Stimulated activated effector memory CD8-positive, alpha-beta T cell treated with anti-CD3 and anti-CD28 coated beads, Interleukin-12 subunit alpha, Interleukin-12 subunit beta, amount 100 ng/mL, for 72 hours (primary cell): Measurements from ENCODE around the gene PAPPA2.

Source experiments
- ATAC-seq: fragments of 150-1000 bp; cut with Tn5 transposase; 2 replicates; pipeline ENCODE4 v1.10.0; 2021
- DNase-seq, 2 donors: peaks; one replicate each; pipeline ENCODE4 v3.0.0; 2021 to 2022; ENCODE audit warnings: low spot score in 2 of 2
- H3K27ac Mint-ChIP-seq: one replicate; pipeline ENCODE4 v1.8.0; 2022; ENCODE audit warnings: mild to moderate bottlenecking, mixed read lengths
- H3K36me3 Mint-ChIP-seq: one replicate; pipeline ENCODE4 v1.8.0; 2022; ENCODE audit warnings: mild to moderate bottlenecking, mixed read lengths
- H3K4me1 Mint-ChIP-seq: one replicate; pipeline ENCODE4 v1.8.0; 2022; ENCODE audit warnings: mixed read lengths
- H3K4me3 Mint-ChIP-seq: one replicate; pipeline ENCODE4 v1.8.0; 2022; ENCODE audit warnings: mild to moderate bottlenecking, mixed read lengths
- H3K9me3 Mint-ChIP-seq: one replicate; pipeline ENCODE4 v1.8.0; 2022; ENCODE audit warnings: mixed read lengths

Gene PAPPA2

DNA sequence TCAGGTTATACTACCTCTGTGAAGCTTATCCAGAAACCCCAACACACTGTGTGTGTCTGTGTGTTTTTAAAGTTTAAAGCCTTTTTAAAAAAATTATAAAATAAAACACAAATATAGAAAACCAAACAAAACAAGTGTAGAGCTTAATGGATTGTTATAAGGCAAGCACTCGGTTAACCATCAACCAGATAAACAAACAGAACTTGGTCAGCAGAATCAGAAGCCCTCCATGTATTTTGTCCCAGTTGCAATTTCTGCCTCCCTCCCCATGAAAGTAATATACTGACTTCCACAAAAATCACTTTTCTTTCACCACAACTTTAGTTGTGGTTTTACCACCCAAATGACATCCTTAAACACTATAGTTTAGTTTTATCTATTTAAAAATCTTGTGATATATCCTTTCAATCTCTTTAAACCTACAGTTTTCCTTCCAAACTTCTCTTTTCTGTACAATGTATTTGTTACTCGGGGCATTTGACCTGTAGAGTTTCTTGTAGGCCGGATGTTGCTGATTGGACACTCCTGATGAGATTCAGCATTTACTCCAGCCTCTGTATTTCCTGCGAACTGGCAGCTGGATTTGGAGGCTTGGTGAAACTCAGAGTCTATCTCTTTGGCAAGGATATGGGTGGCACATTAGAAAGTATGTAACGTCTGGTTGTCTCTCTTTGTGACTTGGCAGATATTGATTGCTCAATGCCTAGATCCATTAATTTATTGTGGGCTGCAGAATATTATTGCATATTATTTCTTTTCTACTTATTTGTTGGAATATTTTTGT, 8.6 kb downstream of the PAPPA2 start:
- Mint-ChIP-seq H3K36me3 (no peaks in the 10 kb centered on the region), H3K27ac (no peak overlapping the region), H3K4me3 (no peak overlapping the region), H3K4me1 (no peaks in the 10 kb centered on the region), H3K9me3 (no peaks in the 10 kb centered on the region)
- ATAC-seq (no peak), DNase-seq (no peak)

DNA sequence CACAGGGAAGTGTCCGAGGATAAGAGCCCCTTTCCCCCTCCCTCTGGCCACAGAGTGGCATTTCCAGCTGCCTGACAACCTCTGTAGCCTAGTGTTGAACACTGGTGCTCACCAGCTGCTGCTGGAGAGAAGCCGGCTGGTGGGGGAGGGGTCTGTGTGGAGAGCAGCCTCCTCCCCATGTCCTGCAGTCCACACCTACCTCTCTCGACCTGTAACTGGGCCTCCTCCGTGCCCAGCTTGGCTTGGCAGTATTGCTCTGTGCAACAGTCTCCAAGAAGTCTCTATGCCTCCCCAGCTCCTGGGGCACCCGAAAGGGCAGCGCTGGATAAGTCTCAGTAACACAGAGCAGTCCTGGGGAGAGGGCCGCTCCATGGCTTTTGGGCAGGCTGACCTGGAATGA, 17.0 kb downstream of the PAPPA2 start:
- Mint-ChIP-seq H3K9me3 (peaks cover 7% of the 10 kb centered on the region), H3K4me1 (no peaks in the 10 kb centered on the region), H3K4me3 (no peak overlapping the region), H3K36me3 (no peaks in the 10 kb centered on the region), H3K27ac (no peak overlapping the region)
- ATAC-seq (peak; percentile 32), DNase-seq (no peak)

DNA sequence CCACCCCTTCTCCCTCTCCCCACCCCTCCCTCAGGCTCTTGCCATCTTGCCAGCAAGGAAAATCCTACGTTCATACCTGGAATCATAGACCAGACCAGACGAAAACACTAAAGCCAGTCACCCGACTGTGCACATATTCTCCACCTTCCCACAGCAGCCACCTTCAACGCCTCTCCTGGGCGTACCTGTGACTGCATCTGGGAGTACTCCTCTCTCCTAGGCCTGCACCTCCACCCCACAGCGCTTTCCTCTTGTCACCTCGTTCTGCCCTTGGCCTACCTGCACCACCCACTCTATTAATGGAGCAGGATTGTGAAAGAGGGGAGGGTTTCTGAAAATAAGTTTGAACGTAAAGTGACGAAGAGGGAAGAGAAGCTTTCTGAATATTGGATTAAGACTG, 17.8 kb downstream of the PAPPA2 start:
- no peaks in the 10 kb centered on the region for H3K4me1 Mint-ChIP-seq
- ATAC-seq (no peak), DNase-seq (no peak)
- H3K9me3 Mint-ChIP-seq: peaks cover 7% of the 10 kb centered on the region
- H3K27ac Mint-ChIP-seq: no peak overlapping the region
- no peak overlapping the region for H3K4me3 Mint-ChIP-seq
- no peaks in the 10 kb centered on the region for H3K36me3 Mint-ChIP-seq

- Mint-ChIP-seq H3K4me3 (no peak overlapping the region), H3K9me3 (peaks cover 7% of the 10 kb centered on the region), H3K27ac (no peak overlapping the region), H3K36me3 (no peaks in the 10 kb centered on the region), H3K4me1 (no peaks in the 10 kb centered on the region)
- ATAC-seq (no peak), DNase-seq (no peak)
Measured at GRCh38 chr1:176485083-176485482, 22.1 kb downstream of the PAPPA2 start.

GRCh38 chr1:176494436-176494835, 31.5 kb downstream of the PAPPA2 start:
- H3K36me3 Mint-ChIP-seq: no peaks in the 10 kb centered on the region
- no peak overlapping the region for H3K4me3 Mint-ChIP-seq
- H3K27ac Mint-ChIP-seq: no peak overlapping the region
- H3K4me1 Mint-ChIP-seq: no peaks in the 10 kb centered on the region
- DNase-seq: no peak
- ATAC-seq: no peak
- peaks cover 3% of the 10 kb centered on the region for H3K9me3 Mint-ChIP-seq

- H3K27ac Mint-ChIP-seq: no peak overlapping the region
- no peak for ATAC-seq
- no peak overlapping the region for H3K4me3 Mint-ChIP-seq
- no peaks in the 10 kb centered on the region for H3K9me3 Mint-ChIP-seq
- H3K4me1 Mint-ChIP-seq: no peaks in the 10 kb centered on the region
- no peaks in the 10 kb centered on the region for H3K36me3 Mint-ChIP-seq
- no peak for DNase-seq
Measured at GRCh38 chr1:176499671-176500070, 36.7 kb downstream of the PAPPA2 start.

- H3K27ac Mint-ChIP-seq: no peak overlapping the region
- H3K9me3 Mint-ChIP-seq: no peaks in the 10 kb centered on the region
- no peaks in the 10 kb centered on the region for H3K36me3 Mint-ChIP-seq
- ATAC-seq (no peak), DNase-seq (no peak)
- H3K4me1 Mint-ChIP-seq: no peaks in the 10 kb centered on the region
- H3K4me3 Mint-ChIP-seq: no peak overlapping the region
Measured at GRCh38 chr1:176501599-176501998, 38.6 kb downstream of the PAPPA2 start.

- no peaks in the 10 kb centered on the region for H3K36me3 Mint-ChIP-seq
Measured at GRCh38 chr1:176504848-176505553, 42.0 kb downstream of the PAPPA2 start.

DNA sequence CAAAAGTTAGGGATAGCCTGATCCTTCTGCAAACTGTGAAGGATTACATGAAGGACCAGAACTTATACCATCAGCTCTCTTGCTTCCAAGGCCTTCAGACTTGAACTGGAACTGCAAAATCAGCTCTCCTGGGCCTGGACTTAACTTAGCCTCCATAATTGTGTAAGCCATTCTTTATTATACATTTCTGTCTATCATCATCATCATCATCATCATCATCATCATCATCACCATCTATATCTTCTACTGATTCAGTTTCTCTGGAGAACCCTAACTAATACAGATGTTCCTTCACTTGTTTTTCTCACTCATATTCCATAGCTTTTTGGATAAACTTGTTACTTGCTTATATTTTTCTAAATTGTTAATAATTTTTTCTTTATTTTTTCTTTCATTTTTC, 50.0 kb downstream of the PAPPA2 start:
- H3K9me3 Mint-ChIP-seq: peaks cover 6% of the 10 kb centered on the region
- DNase-seq (no peak), ATAC-seq (no peak)
- H3K4me3 Mint-ChIP-seq: no peak overlapping the region
- H3K27ac Mint-ChIP-seq: no peak overlapping the region
- no peaks in the 10 kb centered on the region for H3K4me1 Mint-ChIP-seq
- no peaks in the 10 kb centered on the region for H3K36me3 Mint-ChIP-seq

More at GRCh38 chr1:176504848-176505553, 42.0 kb downstream of the PAPPA2 start:
- Mint-ChIP-seq H3K27ac (no peak overlapping the region), H3K4me1 (no peaks in the 10 kb centered on the region), H3K4me3 (no peak overlapping the region), H3K9me3 (no peaks in the 10 kb centered on the region)
- no peak for DNase-seq
- no peak for ATAC-seq

GRCh38 chr1:176515310-176515709, 52.3 kb downstream of the PAPPA2 start:
- Mint-ChIP-seq H3K27ac (no peak overlapping the region), H3K9me3 (peaks cover 6% of the 10 kb centered on the region), H3K4me3 (no peak overlapping the region)

DNA sequence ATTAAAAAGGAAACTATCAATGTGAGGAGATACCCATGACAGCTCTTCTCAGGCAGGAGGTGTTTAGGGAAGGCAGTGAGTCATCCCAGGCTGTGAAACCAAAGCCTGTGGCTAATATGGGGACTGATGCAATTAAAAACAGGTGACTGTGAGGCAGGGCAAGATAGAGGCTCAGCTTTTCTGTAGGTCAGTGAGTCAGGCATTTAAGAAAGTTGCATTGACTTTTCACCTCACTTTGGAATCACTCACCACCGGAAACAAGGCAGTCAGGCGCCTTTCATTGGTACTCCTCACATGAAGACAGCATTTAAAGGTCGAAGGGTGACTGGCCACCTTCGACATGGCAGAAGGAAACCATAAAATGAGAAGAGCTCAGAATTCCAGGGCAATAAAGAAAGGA, 54.5 kb downstream of the PAPPA2 start:
- Mint-ChIP-seq H3K27ac (no peak overlapping the region), H3K36me3 (no peaks in the 10 kb centered on the region), H3K9me3 (peaks cover 9% of the 10 kb centered on the region), H3K4me3 (no peak overlapping the region), H3K4me1 (no peaks in the 10 kb centered on the region)
- ATAC-seq: peak; percentile 32
- DNase-seq: no peak

More at GRCh38 chr1:176515310-176515709, 52.3 kb downstream of the PAPPA2 start:
- Mint-ChIP-seq H3K36me3 (no peaks in the 10 kb centered on the region), H3K4me1 (no peaks in the 10 kb centered on the region)
- DNase-seq (no peak), ATAC-seq (no peak)

- DNase-seq (no peak), ATAC-seq (no peak)
- no peak overlapping the region for H3K27ac Mint-ChIP-seq
- H3K4me1 Mint-ChIP-seq: no peaks in the 10 kb centered on the region
- no peak overlapping the region for H3K4me3 Mint-ChIP-seq
- H3K36me3 Mint-ChIP-seq: no peaks in the 10 kb centered on the region
- peaks cover 14% of the 10 kb centered on the region for H3K9me3 Mint-ChIP-seq
Measured at GRCh38 chr1:176521211-176521610, 58.2 kb downstream of the PAPPA2 start.

GRCh38 chr1:176522310-176522845, 59.4 kb downstream of the PAPPA2 start:
- Mint-ChIP-seq H3K9me3 (peaks cover 12% of the 10 kb centered on the region), H3K4me1 (no peaks in the 10 kb centered on the region), H3K4me3 (no peak overlapping the region), H3K36me3 (no peaks in the 10 kb centered on the region), H3K27ac (no peak overlapping the region)
- DNase-seq (no peak), ATAC-seq (no peak)

DNA sequence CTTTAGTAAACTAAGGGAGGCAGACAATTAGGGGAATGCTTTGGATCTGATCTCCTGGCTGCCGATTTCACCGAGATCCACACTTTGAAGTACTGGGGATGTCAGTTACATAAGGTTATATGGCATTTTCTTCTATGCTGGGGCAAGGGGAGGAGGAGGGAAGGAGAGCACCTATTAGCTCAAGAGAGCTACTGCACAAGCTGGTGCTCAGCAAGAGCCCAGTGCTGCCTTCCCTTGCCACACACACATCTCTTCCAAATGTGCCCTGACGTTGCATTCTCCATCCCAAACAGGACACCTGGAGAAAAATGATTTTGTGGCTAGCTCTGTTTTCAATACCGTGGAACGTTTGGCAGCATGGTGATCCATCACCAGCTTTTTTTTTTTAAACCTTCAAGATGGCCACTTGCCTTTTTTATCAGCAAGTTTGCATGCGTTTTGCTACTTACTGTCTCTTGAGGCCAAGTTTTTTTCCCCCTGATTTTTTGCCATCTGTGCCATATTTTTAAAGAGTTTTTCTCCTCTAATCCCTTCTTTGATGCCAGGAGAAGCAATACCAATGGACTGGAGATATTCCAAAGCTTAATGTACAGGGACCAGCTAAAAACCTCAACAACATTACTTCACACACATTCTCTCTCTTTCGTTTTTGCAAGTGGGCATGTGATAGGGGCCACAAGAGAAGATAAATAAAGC, 66.6 kb downstream of the PAPPA2 start:
- H3K27ac Mint-ChIP-seq: no peak overlapping the region
- peaks cover 8% of the 10 kb centered on the region for H3K9me3 Mint-ChIP-seq
- no peak overlapping the region for H3K4me3 Mint-ChIP-seq
- no peaks in the 10 kb centered on the region for H3K36me3 Mint-ChIP-seq
- ATAC-seq (no peak), DNase-seq (no peak)
- H3K4me1 Mint-ChIP-seq: no peaks in the 10 kb centered on the region

DNA sequence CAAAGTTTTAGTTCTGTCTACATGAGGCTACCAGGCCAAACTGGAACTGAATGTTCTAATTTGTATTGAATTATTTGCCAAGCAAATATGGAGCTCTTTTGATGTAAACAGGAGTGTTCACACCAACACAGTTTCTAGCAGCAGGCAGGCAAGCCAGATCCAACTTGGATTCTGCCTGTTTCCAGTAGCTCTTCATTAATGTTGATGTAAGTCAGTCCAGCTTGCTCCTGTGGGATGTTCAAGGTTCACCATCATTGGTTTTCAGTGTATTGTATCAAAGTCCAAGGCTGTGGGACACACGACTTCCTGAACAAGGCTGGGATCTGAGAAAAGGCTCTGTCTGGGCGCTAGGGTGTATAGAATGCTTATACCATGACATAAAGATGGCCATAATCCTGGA, 68.1 kb downstream of the PAPPA2 start:
- Mint-ChIP-seq H3K36me3 (no peaks in the 10 kb centered on the region), H3K27ac (no peak overlapping the region), H3K9me3 (peaks cover 5% of the 10 kb centered on the region), H3K4me1 (no peaks in the 10 kb centered on the region), H3K4me3 (no peak overlapping the region)
- no peak for ATAC-seq
- no peak for DNase-seq
